ENCODE measurements around the gene CACNA2D3.
"Not testable (repeated sequence)": the region's sequence is repeated elsewhere in the genome, so short reads cannot be mapped to it uniquely, and the experiment has no call there.

The CACNA2D3 gene

DNA sequence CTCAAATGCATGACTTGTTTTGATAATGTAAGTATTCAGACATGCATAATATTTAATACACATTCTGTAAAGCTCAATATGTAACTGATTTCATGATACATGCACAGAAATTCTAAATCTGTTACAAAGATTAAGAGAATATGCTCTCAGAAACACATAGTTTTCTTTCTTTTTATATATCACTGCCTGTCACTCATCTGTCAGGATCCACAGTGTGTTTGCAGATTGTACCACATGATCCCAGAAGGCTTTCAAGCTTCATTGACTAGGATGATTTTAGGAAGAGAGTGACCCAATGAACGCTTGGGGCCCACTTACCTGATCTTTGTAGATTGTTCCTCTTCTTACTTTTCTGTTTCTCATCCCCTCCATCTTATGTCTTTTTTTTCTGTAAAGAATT is 261.9 kb downstream of the CACNA2D3 start:
- DNase-seq: no peak

DNA sequence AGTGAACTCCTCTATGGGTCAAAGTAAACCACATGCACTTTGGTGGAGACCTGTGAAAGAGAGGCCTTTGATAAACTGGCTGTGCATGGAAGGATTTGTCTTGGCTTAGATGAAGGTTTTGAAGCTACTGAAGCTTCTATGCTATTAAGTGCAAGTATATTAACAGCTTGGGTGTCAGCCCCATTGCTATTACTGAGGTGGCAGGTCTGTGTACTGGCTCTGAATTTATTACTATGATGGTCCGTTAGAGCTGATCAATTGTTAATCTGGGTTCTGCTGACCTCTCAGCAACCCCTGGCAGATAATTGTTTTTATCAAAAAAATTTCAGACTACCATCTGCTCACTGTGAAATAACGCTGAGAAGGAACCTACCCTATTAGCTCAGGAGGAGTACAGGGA is 268.2 kb downstream of the CACNA2D3 start:
- no peak for DNase-seq

DNA sequence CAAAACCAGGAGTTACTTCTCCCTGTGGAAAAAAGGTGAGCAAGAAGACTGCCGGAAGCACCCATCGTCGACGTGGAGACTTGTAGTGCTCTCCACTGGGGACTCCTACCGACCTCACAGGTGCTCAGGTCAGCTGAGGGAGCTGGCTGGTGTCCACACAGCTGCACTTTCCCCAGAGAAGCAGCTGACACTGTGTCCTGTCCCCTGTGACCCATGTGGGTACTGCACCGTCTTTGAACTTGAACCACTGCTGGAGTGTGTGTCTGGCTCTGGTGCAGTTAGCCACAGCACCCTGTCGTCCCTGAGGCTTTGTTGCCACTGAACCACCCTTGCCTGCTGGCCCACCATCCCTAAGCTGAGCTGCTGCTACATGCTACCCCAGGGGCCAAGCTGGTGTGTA is 270.8 kb downstream of the CACNA2D3 start:
- no peak for DNase-seq

DNA sequence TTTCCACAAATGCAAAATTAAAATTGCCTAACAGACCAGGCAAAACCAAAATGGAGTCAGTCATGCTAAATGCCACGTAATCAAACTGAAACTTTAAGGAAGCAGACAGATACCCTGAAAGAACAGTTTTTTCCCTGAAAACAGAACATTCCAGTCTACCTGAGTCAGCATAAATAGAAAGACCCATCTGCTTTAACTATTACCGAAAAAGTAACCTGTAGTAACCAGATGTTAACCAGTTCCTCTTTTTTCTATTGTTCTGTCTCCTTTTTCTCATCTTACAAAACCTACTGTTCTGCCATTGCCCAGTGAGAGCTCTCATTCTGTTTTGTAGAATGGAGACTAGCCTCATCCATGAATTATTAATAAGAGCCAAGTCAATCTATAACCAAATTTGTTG is 286.0 kb downstream of the CACNA2D3 start:
- DNase-seq: no peak

DNA sequence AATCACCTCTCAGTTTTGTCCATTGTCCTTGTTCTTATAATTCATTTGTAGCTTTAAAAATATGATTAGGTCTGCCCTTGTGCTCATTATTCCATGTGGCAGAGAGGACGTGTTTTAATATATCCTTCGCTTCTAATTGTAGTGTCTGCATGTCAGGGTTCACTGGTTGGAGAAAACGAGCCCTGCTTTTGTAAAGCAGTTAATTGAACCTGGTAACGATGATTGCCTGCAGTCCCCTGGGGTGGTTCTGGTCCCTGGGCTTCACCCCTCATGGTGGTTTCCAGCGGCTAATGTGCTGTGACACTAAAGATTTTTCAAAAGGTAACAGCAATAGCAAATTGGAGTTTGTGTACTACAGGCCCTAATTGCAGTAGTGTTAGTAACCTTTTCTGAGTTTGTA is 299.6 kb downstream of the CACNA2D3 start:
- no peak for DNase-seq

DNA sequence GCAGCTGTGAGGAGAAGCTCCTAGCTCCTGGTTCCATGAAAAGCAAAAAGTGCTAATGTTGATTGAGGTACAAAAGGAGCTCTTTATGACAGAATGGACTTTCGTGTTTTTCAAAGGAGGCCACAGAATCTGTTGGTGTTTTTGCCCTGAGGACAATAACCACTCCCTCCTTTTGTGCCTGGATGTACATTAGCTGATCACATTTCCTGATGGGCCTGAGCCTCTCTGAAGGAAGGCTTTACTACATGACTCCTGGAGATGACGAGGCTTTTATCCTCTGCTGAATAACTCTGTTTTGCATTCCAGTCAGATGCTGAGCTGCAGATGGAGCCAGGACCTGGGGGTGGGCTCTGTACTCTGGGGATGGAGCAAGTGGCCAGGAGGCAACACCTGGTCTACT is 301.9 kb downstream of the CACNA2D3 start:
- no peak for DNase-seq

DNA sequence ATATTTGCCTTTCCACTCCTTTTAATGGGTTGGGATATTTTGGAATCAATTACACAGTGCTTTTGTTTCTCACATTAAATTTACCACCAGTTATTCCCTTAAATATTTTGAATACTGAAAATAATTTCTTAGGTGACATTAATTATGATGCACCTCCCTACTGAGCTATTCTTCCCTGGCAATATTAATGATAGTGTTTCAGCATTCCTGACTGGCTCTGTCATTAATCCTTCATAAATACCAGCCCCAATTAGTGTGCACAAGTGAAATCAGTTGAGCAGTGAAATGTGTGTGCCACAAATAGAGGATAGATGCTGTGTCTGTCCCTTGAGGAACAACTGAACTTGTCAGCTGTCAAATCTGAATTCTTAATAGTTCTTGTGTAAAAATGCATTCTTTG is 304.0 kb downstream of the CACNA2D3 start:
- DNase-seq: no peak

DNA sequence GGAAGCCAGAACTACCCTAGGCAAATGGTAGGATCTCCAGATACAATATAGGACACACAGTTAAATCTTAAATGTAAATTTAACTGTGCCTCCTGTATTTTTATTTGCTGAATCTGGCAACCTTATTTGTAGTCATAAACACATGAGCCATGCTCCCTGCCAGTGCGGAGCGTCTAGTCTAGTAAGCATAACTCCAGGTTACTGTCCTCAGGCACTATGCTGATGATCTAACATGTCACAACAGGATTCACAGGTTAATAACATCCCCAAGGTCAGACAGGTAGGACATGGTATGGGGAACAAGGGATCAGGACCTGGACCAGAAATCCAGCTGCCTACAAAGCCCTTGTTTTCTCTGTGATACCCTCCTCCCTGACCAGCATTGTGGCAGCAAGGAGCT is 305.1 kb downstream of the CACNA2D3 start:
- no peak for DNase-seq

DNA sequence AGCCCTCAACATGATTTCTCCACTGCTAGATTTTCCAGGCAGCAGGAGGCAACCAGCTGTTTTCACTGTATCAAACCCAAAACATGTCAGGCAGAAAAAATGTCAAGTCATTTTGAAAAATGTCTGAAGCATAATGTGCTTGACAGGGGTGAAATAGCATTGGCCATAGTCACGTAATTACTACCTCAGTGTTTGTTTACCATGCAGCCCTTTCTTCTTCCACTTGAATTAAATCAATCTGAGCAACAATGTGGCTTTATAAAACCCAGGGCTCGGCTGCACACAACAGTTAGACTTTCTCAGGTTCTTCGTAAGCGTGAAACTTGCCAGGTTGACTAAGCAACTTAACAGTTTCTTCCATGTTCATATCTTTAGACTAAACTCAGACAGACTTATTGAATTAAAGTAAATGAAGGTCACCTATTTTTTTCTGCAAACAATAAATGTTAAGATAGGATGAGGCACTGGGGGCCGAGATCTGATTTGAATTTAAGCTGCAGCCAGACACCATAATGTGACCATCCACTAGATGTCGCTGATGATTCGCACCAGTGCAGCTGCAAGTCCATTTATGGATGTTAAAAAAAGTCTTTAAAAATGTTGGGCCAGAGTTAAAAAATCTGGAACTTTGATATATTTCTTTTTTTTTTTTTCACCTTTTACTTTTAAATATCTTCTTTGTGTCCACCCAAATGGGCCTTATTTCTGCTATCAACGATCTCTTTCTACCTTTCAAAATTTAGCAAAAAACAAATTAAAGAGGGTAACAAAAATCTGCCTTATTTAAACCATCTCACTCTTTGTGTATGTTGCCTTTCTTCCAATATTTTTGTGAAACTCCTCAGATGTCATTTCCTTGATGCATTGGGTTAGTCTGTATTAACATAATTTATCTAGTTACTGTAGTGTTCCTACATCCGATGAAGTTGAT is 305.9 kb downstream of the CACNA2D3 start:
- peak; percentile 35 for DNase-seq

DNA sequence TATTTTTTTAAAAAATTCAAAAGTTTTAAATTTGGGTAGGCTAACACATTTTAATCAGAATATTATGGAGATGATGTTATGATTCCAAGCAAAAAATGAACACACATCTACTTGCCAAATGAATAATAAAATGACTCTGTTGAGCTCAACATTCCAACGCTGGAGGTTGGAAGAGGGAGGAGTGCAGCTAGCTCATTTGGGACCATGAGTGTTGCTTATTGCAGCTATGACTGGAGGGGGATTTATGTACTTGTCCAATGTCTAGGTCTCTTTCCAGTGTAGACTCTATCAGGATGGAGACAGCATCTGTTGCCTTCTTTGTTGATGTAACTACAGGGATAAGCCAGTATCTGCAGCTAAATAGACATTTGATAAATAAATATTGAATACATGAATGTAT is 310.6 kb downstream of the CACNA2D3 start:
- DNase-seq: no peak

DNA sequence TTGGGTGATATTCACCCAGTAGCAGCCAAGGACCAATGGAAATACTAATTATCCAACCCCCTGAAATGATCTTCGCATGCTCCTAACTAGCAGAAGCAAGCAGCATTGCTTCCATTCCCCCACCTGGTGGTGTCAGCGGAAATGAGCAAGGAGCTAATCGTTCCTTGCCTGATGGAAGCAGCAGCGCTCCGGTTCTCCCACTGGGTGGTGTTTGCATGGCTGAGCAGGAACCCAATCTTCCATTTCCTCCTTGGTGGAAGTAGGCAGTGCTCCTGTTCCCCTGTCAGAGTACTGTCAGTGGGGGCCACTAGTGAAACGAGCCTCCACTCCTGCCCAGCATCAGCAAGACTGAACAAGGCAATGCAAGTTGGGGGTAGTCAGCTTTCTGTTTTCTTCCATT is 311.5 kb downstream of the CACNA2D3 start:
- no peak for DNase-seq

DNA sequence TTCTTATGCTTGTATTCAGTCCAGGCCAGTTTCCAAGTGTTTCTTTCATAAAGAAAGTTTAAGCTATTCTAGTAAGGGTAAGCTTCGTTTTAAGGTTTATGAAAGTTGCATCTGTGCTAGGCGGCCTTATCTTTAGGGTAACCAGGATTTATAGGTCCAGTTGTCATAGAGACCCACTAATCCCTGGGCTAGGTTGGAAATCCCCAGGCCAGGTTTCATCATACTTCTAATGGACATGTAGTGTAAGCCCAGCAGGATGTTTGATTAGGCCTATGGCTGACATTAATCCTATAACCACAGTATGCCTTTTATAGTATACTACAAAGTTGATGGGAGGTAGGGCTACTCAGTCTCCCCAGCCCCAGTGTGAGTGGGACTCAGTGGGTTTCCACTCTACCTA is 312.4 kb downstream of the CACNA2D3 start:
- DNase-seq: no peak

DNA sequence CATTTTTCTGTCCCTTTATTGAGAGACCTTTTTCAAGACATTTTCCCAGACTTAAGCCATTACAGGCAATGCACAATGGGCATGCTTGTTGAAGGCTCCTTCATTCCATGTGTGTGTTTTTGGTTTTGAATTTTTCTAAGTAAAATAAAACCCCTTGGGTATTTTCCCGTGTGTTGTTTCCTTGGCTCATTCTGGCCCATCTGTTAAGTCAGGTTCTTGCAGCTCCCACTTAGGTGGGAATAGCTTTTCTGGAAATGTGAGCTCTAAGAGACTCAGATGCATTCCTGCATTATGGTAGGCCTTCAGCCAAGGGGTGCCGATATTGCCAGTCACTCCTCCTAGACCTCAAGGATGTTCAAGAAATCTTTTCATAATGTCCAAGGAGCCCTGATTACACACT is 314.9 kb downstream of the CACNA2D3 start:
- no peak for DNase-seq

DNA sequence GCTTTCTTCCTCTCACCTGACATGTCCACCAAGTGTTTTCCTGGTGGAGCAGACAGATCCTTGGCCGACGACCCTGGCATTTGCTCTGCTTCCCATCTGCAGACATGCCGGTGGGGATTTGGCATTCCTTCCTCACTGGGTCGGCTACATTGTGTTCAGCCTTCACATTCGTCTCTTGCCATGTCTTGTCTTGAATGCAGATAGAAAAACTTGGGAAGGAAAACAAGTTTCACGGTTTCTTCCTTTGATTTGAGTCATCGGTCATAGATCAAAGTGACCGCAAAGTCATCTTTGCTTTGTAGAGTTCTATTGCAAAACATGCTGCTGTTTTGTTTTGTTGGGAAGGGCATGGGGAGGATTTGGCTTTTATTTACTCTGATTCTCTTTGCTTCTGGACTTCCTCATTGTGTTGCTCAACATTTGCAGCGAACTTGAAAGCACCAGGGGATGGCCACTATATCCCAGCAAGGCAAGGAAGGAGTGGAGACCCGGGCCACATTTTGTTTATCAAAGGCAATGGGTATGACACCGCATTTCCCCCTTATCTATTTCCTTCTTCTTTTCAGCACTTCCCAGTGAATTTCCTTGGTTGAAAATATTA is 321.3 kb downstream of the CACNA2D3 start:
- DNase-seq: no peak

DNA sequence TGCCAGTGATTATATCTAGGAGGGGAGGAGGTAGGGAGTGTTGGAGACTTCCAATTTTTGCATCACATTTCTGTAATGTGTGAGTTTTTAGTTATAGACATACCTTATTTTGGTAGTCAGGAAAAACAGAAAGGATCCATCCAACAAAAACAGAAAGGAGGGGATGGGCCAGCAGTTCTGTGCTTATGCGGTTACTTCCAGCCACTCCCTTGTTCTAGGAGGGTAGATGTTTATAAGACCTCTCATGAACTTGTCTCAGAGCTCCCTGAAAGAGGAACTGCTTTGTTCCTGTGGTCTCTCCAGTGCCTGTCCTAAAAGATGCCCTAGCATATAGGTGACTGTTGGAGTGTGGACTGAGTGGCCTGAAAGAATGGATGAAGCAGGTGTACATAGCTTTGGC is 323.3 kb downstream of the CACNA2D3 start:
- DNase-seq: no peak

DNA sequence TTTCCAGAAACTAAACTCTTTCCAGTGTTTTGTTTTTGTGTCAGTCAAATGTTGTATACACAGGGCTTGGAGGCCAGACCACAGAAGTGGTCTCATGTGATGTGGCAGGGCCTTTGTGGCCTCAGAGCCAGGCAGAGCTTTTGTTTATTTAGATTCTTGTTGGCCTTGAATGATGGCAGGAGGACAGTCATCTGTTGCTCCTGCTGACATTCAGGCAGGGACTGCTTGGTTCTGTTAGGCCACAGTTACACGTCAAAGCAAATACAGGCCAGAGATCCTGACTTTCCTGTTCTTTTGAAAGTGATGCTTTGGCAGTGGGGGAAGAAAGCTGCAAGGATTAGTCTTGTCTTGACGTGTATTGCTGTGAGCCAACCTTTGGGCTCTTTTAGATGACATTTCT is 325.1 kb downstream of the CACNA2D3 start:
- DNase-seq: no peak

DNA sequence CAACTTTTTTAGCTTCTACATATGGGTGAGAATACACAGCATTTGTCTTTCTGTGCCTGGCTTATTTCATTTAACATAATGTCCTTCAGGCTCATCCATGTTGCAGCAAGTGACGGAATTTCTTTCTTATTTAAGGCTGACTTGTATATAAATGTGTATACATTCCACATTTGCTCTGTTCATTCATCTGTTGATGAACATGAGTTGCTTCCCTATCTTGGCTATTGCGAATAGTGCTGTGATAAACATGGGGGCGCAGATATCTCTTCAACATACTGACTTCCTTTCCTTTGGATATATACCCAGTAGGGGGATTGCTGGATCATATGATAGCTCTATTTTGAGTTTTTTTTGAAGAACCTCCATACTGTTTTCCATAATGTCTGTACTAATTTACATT is 332.5 kb downstream of the CACNA2D3 start:
- DNase-seq: no peak

DNA sequence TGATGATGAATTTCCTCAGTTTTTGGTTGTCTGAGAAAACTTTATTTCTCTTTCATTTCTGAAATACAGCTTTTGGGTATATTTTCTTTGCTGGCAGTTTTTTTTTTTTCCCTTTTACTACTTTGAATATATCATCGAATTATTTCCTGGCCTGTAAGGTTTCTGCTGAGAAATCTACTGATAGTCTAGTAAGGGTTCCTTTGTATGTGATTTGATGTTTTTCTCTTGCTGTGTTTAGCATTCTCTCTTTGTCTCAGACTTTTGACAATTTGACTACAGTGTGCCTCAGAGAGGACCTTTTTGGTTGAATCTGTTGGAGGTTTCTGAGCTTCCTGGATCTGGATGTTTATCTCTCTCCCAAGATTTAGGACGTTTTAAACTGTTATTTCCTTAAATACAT is 336.0 kb downstream of the CACNA2D3 start:
- DNase-seq: no peak

DNA sequence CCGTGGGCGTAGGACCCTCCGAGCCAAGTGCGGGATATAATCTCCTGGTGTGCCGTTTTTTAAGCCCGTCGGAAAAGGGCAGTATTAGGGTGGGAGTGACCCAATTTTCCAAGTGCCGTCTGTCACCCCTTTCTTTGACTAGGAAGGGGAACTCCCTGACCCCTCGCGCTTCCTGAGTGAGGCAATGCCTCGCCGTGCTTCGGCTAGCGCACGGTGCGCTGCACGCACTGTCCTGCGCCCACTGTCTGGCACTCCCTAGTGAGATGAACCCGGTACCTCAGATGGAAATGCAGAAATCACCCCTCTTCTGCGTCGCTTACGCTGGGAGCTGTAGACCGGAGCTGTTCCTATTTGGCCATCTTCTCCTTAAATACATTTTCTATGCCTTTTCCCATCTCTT is 342.2 kb downstream of the CACNA2D3 start:
- not testable (repeated sequence) for DNase-seq

DNA sequence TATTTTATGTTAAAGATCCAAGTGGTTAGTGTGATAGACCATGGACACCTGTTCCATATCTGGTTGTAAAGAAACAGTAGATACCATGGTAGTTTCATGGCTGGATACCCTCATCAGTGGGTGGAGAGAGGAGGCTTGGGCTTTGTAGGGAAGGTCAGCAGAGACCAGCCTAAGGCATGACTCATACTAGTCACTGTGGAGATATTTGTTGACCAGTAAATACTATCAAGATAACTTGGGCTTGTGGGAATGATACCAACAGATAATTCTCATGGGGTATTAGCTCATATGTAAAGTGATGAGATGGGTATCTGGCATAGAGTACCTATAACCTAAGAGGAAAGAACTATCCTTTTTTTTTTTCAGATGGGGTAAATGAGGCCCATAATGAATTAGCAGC is 354.5 kb downstream of the CACNA2D3 start:
- no peak for DNase-seq

DNA sequence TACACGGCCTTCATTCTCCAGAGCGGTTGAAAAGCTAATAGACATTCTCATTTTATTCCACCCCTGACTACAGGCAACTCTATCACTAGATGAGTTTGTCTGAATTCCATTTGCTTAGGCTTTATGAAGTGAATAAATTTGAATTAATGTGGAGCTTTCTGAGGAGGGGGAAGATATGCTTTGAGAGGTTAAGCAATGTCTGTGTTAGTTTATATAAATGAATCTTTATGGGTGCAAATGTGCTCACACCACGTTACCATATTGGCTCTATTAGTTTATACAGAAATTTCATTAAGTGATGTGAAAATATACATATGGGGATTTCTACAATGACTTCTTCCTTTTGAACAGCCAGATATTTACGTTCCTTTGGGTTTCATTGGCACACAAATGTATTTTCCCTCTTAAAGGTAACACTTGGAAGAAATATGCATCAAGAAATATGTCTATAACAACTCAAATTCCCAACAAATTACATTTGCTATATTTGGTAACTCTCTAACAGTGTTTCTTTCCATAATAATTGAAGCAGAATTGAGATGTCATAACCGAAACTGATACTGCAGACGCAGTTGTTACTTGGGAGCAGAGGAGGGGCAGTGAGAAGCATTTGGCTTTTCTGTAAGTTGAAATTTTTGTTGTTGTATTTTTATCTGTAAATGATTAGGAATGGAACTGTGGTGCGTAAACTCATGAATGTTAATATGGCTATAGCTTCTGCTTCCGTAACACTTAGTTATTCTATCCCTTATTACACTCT is 359.4 kb downstream of the CACNA2D3 start:
- DNase-seq: no peak

DNA sequence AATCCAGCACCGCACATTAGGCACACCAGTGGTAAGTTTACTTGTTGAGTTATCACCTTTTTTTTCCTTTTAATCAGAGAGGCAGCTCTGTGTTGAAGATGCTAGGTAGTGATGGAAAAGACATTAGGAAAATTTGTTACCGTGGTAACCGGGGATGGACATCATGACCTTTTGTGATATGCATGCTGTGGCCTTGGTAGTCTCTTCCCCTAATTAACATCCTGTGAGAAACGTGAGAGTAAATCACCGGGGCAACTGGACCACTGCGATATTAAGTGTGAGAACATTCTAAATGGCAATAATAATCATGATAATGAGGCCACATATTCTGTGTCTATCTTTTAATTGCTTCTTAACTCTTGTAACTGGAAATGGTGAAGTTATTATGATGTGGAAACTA is 362.0 kb downstream of the CACNA2D3 start:
- no peak for DNase-seq

DNA sequence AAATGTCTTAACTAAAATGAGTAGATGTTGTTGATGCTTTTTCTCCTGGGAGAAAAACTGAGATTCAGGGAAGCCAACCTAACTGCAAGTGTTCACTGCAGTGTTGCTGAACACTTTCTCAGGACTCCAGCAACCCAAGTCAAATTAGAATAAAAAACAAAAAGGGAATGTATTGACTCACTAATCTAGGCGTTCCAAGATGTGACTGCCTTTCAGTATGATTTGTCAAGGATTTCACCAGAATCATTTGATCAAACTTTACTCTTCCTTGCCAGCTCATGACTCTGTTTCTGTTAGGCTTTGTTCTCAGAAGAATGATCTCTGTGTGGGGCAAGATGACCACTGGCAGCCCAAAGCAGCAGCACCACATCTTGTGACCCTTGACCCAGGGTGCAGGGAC is 364.0 kb downstream of the CACNA2D3 start:
- DNase-seq: no peak

DNA sequence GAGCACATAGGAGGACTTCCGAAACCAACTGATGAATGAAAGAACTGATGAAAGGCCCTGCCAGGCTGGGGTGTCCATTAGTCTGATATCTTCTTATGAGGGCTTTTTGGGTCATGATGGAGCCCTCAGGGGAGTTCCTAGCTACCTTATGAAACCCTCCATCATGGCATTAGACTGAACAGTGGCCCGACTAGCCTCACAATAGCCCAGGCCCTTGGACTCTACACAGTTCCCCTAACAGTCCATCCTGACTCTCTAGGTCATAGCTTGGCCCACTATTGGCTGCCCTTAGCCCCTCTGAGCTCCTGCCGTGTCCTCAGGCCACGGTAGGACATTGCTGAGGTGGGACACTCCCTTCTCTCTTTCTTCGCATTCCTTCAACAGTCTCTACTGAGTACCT is 365.9 kb downstream of the CACNA2D3 start:
- DNase-seq: no peak
